ENCODE results near the gene ADAMTS7.
"Not testable (repeated sequence)": the region's sequence is repeated elsewhere in the genome, so short reads cannot be mapped to it uniquely, and the experiment has no call there.

ADAMTS7 gene

GRCh38 chr15:78779176-78779785 is 32.0 kb downstream of the ADAMTS7 start:
- DNase-seq (ENCODE audit: low spot score): not testable (repeated sequence)

GRCh38 chr15:78778422-78778821 is 32.8 kb downstream of the ADAMTS7 start:
- DNase-seq (ENCODE audit: low spot score): no peak

- DNase-seq (ENCODE audit: low spot score): not testable (repeated sequence)
Measured at GRCh38 chr15:78777953-78778345, 33.3 kb downstream of the ADAMTS7 start.

DNA sequence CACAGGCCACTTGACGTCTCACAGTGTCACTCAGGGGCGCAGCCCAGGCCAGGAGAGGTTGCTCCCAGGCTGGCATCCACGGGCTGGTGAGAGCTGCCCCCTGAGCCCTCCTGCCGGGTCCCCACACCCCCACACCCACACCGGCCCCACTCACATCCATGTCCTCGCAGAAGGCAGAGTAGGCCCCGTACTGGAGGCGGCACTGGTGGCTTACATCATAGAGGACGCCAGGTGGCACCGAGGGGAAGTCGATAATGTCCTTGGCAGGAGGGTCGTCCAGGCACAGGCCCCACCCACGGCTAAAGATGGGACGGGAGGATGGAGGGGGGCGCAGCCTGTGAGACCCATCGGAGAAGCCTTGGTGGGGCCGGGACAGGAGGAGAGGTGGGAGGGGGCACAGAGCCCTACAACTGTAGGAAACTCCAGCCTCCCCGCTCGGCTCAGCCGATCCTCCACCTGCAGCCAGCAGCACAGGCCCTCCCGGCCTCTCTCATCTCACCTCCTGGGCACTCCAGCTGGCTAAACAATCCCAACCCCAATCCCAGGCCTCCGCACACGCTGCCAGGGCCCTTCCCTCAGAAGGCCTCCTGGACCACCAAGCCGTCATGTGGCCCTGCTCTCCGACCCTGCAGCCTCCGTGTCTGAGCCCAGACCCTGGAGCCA is 33.8 kb downstream of the ADAMTS7 start:
- not testable (repeated sequence) for DNase-seq (ENCODE audit: low spot score)

GRCh38 chr15:78776046-78776925 is 35.0 kb downstream of the ADAMTS7 start:
- not testable (repeated sequence) for DNase-seq (ENCODE audit: low spot score)

- DNase-seq (ENCODE audit: low spot score): no peak
Measured at GRCh38 chr15:78775472-78775871, 35.8 kb downstream of the ADAMTS7 start.

DNA sequence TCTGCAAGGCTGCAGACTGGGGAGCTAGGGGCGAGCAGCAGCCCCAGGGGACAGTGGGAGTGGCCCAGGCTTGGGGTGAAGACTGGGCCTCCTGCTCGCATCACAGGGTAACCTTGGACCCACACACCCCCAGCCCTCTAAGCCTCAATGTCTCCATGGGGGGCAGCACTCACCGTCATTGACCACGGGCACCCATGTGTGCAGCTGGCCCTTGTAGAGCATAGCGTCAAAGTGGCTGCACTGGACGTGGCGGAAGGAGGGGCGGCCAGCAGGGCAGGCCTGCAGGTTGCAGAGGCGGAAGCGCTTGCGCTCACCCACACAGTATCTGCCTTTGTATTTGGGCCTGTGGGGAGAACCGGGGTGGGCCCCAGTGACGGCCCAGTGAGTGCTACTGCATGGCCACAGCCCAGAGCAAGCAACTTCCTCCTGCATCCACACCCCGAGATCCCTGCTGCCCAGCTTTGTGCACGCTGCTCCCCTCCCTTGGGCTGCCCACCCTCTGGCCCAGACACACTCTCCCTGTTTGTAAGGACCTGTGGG is 36.7 kb downstream of the ADAMTS7 start:
- not testable (repeated sequence) for DNase-seq (ENCODE audit: low spot score)

DNA sequence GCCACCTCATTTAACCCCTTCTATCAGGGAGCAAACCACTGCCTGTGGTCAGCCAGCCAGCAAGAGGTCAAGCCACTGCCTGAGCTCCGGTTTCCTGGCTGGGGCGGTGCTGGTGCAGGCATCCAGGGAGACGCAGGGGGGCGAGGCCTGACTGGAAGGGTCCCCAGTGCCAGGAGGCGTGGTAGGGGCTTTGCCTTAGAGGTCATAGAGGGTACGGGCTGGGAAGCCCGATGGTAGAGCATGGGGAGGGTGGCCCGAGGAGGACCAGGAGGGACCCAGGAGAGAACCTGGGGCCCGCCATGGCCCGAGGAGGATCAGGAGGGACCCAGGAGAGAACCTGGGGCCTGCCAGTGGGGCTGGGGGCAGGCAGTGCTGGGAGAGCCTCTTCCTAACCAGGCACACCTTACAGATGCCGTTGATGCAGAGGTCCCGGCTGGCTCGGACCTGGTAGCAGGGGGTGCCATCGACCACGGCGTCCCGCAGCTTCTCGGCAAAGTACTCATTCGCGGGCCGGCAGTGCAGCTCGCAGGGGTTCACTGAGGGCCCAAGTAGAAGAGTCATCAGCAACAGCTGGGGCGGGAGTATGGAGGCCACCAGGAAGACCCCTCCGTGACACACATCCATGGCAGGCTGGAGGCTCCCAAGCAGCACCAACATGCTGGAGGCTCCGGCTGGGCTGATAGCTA is 37.4 kb downstream of the ADAMTS7 start:
- DNase-seq (ENCODE audit: low spot score): not testable (repeated sequence)

DNA sequence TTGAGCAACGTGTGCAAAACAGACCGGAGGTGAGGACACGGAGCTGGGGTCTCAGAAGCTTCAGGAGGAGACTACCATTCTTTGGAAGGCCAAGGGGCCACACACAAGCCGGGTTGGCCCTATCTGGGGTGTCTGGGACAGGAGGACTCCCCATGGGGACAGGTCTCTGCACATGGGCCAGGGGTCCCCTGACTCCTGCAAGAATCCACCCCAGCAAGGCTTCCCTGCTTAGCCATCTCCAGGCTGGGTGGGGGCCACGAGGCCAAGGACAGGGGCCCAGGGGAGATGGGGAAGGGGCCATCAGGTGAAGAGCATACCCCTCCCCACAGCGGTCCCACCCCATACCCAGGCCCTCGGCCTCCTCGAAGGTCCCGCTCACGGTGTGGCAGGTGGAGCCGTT is 38.5 kb downstream of the ADAMTS7 start:
- no peak for DNase-seq (ENCODE audit: low spot score)

- DNase-seq (ENCODE audit: low spot score): not testable (repeated sequence)
Measured at GRCh38 chr15:78771436-78772000, 39.7 kb downstream of the ADAMTS7 start.

- not testable (repeated sequence) for DNase-seq (ENCODE audit: low spot score)
Measured at GRCh38 chr15:78771020-78771419, 40.2 kb downstream of the ADAMTS7 start.

DNA sequence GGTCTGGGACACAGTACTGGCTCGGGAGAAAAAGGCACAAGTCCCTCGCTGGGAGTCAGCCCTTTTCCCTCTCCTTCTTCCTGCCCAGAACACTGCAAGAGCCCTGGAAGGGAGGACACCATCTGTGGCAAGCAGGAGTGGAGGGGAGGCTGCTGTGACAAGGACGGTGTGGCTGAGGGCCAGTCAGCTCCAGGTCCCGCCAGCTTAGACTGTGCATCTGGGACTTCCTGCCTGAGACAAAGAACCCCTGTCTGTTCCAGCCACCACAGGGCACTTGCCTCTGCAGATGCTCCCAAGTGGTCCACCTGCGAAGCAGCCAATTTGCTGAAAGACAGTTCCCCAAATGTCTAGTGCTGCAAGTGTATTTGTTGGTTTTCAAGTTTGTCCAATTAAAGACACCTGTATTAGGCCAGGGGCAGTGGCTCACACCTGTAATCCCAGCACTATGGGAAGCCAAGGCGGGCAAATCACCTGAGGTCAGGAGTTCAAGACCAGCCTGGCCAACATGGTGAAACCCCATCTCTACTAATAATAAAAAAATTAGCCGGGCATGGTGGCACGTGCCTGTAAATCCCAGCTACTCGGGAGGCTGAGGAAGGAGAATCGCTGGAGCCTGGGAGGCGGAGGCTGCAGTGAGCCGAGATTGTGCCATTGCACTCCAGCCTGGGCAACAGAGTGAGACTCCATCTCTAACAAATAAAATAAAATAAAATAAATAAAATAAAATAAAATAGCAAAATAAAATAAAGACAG is 41.6 kb downstream of the ADAMTS7 start:
- not testable (repeated sequence) for DNase-seq (ENCODE audit: low spot score)

DNA sequence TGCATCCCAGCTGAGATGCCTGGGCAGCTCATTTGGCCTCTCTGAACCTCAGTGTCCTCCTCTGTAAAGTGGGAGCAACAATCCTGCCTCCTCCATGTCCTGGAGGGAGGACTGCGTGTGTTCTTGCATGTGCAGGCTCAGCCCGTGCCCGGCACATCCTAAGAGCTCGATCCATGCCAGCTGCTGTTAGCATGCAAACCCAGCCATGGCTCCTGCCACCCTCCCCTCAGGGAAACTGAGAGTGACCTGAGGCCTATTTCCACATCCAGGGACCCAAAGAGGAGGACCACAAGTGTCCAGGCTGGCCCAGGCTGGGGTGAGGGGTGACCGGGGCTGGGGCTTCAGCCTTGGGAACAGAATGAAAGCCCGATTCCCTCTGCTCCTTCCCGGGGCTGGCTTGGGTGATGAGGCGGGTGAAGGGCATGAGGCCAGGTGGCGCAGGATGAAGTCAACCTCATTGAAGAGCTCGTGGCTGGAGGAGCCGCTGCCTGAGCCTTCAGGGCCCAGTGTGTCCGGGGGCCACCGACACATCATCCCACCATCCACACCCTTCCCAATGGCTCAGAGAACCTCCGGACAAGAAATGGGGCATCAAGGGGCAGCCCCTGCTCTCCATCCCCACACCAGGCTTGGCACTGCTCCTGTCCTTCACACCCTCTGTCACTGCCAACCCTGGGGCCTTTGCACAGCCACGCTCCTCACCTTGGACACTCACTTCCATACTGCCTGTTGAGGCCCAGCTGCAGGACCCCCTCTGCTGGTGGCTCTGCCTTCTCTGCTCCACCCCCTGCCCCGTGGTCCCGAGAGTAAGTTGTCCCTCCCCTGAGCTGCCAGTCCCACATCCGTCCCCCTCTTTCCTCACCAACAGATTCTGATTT is 42.5 kb downstream of the ADAMTS7 start:
- DNase-seq (ENCODE audit: low spot score): no peak

- no peak for DNase-seq (ENCODE audit: low spot score)
Measured at GRCh38 chr15:78768096-78768495, 43.2 kb downstream of the ADAMTS7 start.

DNA sequence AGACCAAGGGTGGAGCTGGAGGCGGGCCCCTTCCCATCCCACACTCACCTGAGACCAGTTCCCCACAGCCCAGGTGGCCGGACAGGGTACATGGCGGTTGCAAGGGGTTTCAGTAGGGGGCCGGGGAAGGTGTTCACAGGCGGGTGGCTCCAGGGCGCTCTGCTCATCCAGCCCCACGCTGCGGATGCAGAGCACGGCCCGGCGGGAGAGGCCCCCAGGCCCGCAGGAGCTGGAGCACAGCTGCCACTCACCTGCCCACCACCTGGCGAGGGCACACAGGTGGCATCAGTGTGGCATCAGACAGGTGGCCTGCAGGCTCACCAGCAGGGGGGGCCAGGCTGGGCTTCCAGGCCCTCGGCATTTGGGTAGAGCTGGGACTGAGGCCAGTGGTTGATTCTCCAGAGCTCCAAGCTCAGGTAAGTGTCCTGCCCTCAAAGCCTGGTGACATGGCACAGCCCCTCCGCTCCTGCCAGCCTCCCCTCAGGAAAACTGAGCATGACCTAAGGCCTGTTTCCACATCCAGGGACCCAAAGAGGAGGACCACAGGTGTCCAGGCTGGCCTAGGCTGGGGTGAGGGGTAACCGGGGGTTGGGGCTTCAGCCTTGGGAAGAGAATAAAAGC is 43.8 kb downstream of the ADAMTS7 start:
- DNase-seq (ENCODE audit: low spot score): no peak

DNA sequence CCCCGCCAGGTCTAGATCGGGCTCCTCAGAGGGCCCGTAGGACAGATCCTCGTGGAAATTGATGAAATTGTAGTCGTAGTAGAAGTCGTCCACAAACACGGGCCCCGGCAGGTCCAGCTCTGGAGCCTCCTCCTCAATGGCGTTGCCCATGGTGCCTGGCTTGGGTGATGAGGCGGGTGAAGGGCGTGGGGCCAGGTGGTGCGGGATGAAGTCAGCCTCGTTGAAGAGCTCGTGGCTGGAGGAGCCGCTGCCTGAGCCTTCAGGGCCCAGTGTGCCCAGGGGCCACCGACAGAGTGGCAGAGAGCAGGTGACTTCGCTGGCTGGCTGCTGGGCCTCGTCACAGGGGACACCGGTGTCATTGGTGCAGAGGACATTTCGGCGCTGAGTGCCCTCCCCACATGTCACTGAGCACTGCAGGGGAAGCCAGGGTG is 44.6 kb downstream of the ADAMTS7 start:
- not testable (repeated sequence) for DNase-seq (ENCODE audit: low spot score)

DNA sequence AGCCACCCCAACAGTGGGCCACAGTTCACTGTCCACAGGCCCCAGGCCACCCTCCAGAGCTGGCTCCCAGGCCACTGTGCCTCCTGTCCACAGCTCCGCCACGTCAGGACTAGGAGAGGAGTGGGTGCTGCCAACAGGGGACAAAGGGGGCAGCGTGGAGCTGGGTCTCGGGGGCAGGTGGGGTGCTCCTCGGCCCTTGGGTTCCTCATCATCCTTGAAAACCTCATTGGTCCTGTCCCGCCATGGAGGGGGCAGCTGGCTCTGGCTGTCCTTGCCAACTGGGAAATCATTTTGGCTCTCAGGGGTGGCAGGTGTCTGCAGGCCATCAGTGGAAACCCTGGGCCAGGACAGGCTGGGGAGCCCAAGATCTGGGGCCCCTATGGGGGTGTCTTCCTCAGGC is 45.2 kb downstream of the ADAMTS7 start:
- no peak for DNase-seq (ENCODE audit: low spot score)

DNA sequence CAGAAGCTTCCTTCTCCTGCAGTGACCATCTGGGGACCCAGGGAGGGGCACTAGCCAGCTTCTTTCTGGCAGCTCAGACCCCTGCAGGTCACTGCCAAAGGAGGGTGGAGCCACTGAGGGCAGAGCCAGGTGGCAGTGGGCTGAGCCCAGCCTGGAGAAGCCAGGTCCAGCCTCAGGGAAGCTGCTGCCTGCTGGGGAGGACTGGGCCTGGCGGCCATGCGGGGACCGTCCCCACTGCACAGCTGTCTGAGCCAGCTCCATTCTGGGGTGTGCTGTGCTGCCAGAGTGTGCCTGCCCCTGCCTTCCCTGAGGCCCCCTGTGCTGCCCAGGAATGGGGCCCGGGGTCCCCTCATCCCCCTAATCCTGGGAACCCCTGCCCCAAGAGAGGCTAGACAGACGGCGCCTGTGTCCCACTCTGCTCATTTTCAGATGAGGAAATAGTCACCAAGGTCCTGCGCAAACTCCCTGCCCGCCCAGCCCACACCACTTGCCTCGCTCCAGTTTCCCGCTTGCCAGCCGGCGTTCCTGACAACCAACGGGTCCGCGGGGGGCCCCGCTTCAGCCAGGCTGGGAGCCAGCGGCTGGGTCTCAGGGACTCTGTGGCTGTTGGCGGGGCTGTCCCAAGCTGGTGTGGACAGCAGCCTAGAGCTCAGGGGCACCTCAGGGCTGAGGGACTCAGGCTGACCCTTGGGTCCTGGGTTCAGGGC is 46.0 kb downstream of the ADAMTS7 start:
- not testable (repeated sequence) for DNase-seq (ENCODE audit: low spot score)

Data from LoVo (cell line).